Measurements from ENCODE around the gene LRP1B.

LRP1B gene

GRCh38 chr2:142136571-142136970 is 5.8 kb upstream of the LRP1B start:
- TF ChIP-seq PPARA (CRISPR knock-in tag; IDR thresholded peaks at IDR 0.05; ENCODE audit: borderline replicate concordance) = no peak
- 0 out of 2 replicates have a peak, but pooled peaks have one; percentile 31 for TF ChIP-seq ISL1 (CRISPR knock-in tag; IDR thresholded peaks at IDR 0.05)
- TF ChIP-seq OSR1 (CRISPR knock-in tag; IDR thresholded peaks at IDR 0.05) = no peak
- no peak for TF ChIP-seq BACH2 (CRISPR knock-in tag; IDR thresholded peaks at IDR 0.05; ENCODE audit: borderline replicate concordance)
- no peak for ATAC-seq

- TF ChIP-seq POU6F1 (CRISPR knock-in tag; IDR thresholded peaks at IDR 0.05; ENCODE audit: borderline replicate concordance, low read depth) (no peak), ISL1 (CRISPR knock-in tag; IDR thresholded peaks at IDR 0.05) (no peak), ARNTL (CRISPR knock-in tag; IDR thresholded peaks at IDR 0.05; ENCODE audit: borderline replicate concordance, low read depth) (no peak), RARB (CRISPR knock-in tag; IDR thresholded peaks at IDR 0.05) (no peak), GLIS3 (CRISPR knock-in tag; IDR thresholded peaks at IDR 0.05) (no peak), ZNF8 (CRISPR knock-in tag; IDR thresholded peaks at IDR 0.05) (no peak), TSHZ2 (CRISPR knock-in tag; IDR thresholded peaks at IDR 0.05) (no peak), BACH2 (CRISPR knock-in tag; IDR thresholded peaks at IDR 0.05; ENCODE audit: borderline replicate concordance) (no peak), ZNF70 (CRISPR knock-in tag; IDR thresholded peaks at IDR 0.05) (no peak), TCF4 (CRISPR knock-in tag; IDR thresholded peaks at IDR 0.05; ENCODE audit: borderline replicate concordance) (no peak), OSR1 (CRISPR knock-in tag; IDR thresholded peaks at IDR 0.05) (no peak), CREB5 (CRISPR knock-in tag; IDR thresholded peaks at IDR 0.05; ENCODE audit: low read depth) (no peak), PPARA (CRISPR knock-in tag; IDR thresholded peaks at IDR 0.05; ENCODE audit: borderline replicate concordance) (no peak), CSRNP3 (CRISPR knock-in tag; IDR thresholded peaks at IDR 0.05) (no peak), TOX (CRISPR knock-in tag; IDR thresholded peaks at IDR 0.05; ENCODE audit: borderline replicate concordance) (no peak), CSDC2 (CRISPR knock-in tag; IDR thresholded peaks at IDR 0.05) (no peak), ESRRG (CRISPR knock-in tag; IDR thresholded peaks at IDR 0.05) (no peak), PATZ1 (CRISPR knock-in tag; IDR thresholded peaks at IDR 0.05; ENCODE audit: borderline replicate concordance) (no peak), ZNF565 (CRISPR knock-in tag; conservative IDR thresholded peaks at IDR 0.05; ENCODE audit: low read depth) (no peak)
- ATAC-seq = no peak
Measured at GRCh38 chr2:142134911-142135310, 4.1 kb upstream of the LRP1B start.

- peak; percentile 85 for ATAC-seq
- TF ChIP-seq ZNF70 (CRISPR knock-in tag; IDR thresholded peaks at IDR 0.05) = no peak
- TF ChIP-seq ZFP3 (CRISPR knock-in tag; IDR thresholded peaks at IDR 0.05) = no peak
- no peak for TF ChIP-seq RARB (CRISPR knock-in tag; IDR thresholded peaks at IDR 0.05)
- TF ChIP-seq BACH2 (CRISPR knock-in tag; IDR thresholded peaks at IDR 0.05; ENCODE audit: borderline replicate concordance) = no peak
- TF ChIP-seq OSR1 (CRISPR knock-in tag; IDR thresholded peaks at IDR 0.05) = no peak
- no peak for TF ChIP-seq ARNTL (CRISPR knock-in tag; IDR thresholded peaks at IDR 0.05; ENCODE audit: borderline replicate concordance, low read depth)
- no peak for TF ChIP-seq ISL1 (CRISPR knock-in tag; IDR thresholded peaks at IDR 0.05)
- TF ChIP-seq ESRRG (CRISPR knock-in tag; IDR thresholded peaks at IDR 0.05) = no peak
- TF ChIP-seq CSDC2 (CRISPR knock-in tag; IDR thresholded peaks at IDR 0.05) = no peak
- no peak for TF ChIP-seq TSHZ2 (CRISPR knock-in tag; IDR thresholded peaks at IDR 0.05)
- TF ChIP-seq TOX (CRISPR knock-in tag; IDR thresholded peaks at IDR 0.05; ENCODE audit: borderline replicate concordance) = no peak
- no peak for TF ChIP-seq ZNF565 (CRISPR knock-in tag; conservative IDR thresholded peaks at IDR 0.05; ENCODE audit: low read depth)
Measured at GRCh38 chr2:142130111-142131009, 456 bp downstream of the LRP1B start.

Measured in SK-N-SH treated with all-trans-retinoic acid at 6 μM for 48 hours (cell line).